ENCODE results near the gene PTRH1.

Gene PTRH1

DNA sequence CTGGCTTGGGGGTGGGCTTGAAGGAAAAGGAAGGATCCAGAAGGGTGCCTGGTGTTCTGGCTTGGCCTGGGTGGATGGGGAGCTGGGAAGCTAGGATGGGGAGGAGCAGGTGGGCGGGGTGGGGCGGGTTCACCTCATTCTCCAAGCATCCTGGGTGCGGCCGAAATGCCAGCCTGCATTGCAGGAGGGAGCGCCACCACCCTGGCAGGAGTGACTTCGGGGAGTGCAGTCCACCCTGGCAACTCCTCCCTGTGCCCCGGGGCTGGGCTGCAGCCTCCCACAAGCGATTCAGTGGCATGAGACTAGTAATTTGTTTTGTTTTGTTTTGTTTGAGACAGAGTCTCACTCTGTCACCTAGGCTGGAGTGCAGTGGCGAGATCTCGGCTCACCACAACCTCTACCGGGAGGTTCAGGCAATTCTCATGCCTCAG lies 5.9 kb upstream of the PTRH1 start:
- no peak for DNase-seq (ENCODE audit: low read depth in 2 of 3, low spot score in 2 of 3)

DNA sequence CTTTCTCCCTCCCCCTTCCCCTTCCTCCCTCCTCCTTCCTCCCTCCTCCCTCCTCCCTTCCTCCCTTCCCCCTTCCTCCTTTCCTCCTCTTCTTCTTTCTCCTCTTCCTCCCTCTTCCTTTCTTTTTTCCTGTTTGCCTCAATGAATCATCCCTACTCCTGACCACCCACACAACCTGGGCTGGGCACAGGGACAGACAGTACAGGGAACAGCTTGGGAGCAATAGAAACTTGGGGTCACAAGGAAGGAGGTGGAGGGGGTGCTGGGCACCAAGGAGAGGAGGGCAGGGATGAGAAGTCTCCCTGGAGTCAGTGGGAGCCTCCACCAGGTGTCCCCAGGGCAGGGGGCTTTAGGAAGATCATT lies 5.4 kb upstream of the PTRH1 start:
- DNase-seq (ENCODE audit: low read depth in 2 of 3, low spot score in 2 of 3) = no peak

DNA sequence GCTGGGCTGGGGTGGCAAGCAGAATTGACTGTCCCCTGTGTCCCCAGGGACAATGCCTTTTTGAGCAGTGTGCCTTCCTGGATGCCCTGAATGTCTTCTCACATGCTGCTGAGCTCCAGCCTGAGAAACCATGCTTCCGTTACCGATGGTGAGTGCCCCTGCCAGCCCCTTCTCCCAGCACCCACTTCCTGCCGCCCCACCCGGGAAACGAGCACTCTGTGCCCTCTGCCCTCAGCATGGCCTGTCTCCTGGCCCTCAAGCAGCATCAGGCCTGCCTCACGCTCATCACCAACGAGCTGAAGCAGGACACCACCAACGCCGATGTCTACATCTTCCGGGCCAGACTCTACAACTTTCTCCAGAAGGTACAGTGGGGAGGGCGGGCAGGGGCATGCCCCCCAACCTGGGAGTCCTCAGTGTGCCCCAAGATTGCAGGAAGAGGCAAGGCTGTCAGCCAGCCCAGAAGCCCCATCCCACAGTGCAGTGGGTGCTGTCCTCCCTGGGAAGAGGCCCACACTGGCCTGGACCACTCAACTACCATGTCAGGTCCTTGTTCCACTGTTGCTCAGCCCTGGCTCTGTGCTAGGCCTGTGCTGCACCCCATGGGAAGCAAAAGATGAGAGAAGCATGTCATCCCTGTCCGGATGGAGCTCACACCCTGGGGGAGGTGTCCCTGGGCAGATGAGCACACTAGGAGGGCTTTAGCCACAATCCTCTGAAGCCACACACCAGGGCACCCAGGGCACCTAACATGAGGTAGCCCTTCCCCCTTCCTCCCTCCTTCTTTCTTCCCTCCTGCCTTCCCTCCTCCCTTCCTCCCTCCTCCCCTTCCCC lies 4.8 kb upstream of the PTRH1 start:
- no peak for DNase-seq (ENCODE audit: low read depth in 2 of 3, low spot score in 2 of 3)

GRCh38 chr9:127717766-127718165 lies 2.3 kb upstream of the PTRH1 start:
- no peak for DNase-seq (ENCODE audit: low read depth in 2 of 3, low spot score in 2 of 3)

GRCh38 chr9:127716412-127716811 lies 949 bp upstream of the PTRH1 start:
- no peak for DNase-seq (ENCODE audit: low read depth in 2 of 3, low spot score in 2 of 3)

DNA sequence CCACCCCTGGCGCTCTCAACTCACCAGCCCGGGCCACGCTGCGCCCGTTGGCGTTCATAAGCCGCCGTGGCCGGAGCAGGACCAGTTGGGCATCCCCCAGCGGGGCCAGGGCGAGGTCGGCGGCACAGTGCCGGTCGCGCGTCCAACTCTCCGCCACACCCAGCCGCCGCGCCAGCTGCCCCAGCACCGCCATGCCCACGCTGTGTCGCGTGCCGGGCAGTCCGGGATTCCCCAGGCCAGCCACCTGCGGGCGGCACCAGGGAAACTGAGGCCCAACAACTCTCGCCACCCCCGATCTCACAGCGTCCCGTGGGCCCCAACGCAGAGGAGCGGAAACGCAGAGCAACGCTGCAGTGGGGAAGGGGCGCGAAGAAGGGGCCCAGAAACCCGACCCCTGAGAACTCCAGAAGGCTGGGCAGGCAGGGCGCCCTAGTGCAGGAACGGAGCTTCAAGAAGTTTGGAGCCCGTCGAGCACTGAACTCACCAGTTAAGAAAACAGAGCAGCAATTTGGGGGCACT lies 453 bp downstream of the PTRH1 start:
- no peak for DNase-seq (ENCODE audit: low read depth in 2 of 3, low spot score in 2 of 3)

GRCh38 chr9:127714020-127714750 lies 1.3 kb downstream of the PTRH1 start:
- no peak for DNase-seq (ENCODE audit: low read depth in 2 of 3, low spot score in 2 of 3)

DNA sequence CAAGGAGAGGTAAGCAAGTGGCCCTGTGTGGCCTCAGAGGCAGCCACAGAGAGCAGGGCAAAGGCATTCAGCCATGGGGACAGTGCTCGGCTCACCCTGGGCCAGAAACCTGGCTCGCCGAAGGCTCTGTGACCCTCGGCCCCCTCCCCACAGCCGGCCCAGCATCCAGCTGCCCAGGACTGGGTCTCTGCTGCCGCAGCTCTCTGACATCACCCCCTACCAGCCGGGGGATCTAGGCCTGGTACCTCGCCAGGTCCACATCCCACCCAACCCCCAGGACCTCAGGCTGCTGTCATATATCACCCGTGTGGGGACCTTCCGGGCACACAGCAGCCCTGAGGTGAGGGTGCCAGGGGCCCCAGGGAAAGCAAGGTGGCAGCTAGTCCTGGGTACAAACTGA lies 2.6 kb downstream of the PTRH1 start:
- DNase-seq (ENCODE audit: low read depth in 2 of 3, low spot score in 2 of 3) = no peak

DNA sequence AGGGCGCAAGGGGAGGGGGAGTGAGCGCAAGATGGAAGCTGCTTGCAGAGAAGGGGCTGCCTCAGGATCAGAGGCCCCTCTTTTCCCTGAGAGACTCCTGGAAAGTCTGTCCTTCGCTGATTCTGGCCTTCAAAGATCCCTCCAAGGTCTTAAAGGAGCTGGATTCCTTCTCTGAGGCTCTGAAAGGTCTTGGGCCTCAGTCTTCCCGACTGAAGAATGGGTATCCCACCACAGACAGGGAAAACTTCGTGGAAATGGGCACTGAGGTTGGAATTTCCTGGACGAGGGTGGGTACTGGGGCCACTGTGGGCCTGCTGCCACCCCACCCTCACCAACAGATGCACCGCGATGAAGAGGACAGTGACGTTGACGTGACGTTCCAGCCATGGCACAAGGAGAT lies 3.1 kb downstream of the PTRH1 start:
- no peak for DNase-seq (ENCODE audit: low read depth in 2 of 3, low spot score in 2 of 3)

DNA sequence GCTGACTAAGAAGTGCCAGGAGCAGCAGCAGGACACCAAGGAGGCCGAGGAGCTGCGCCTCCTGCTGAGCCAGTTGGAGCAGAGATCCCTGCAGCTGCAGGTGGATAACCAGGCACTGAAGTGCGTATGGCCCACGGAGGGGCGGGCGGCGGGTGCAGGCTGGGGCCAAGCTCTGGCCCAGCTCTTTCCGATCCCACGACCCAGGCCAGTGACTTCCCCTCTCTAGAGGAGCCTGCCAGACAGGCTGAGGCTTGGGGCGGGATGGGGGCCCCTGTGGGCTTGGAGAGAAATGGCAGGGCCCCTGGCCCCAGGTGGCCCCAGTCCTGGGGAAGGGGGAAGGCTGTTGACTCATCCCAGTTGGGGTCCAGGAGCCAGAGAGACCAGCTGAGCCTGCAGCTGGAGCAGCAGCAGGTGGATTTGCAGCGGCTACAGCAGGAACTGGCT lies 3.6 kb downstream of the PTRH1 start:
- no peak for DNase-seq (ENCODE audit: low read depth in 2 of 3, low spot score in 2 of 3)

DNA sequence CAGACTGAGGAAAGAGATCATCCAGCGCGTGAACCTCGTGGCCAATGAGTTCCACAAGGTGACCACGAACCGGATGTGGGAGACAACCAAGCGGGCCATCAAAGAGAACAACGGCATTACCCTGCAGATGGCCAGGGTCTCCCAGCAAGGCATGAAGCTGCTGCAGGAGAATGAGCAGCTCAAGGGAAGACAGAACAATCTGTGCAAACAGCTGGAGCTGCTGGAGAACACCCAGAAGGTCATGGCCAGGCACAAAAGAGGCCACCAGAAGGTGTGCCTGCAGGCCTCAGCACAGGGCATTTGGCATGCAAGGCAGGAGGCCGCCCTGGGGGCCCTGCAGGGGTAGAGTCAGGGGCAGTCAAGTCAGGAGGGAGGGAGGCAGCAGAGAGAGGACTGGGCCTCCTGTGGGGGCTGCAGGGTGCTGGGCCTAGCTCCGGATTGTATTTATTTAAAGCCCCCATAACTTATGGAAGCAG lies 4.2 kb downstream of the PTRH1 start:
- no peak for DNase-seq (ENCODE audit: low read depth in 2 of 3, low spot score in 2 of 3)

DNA sequence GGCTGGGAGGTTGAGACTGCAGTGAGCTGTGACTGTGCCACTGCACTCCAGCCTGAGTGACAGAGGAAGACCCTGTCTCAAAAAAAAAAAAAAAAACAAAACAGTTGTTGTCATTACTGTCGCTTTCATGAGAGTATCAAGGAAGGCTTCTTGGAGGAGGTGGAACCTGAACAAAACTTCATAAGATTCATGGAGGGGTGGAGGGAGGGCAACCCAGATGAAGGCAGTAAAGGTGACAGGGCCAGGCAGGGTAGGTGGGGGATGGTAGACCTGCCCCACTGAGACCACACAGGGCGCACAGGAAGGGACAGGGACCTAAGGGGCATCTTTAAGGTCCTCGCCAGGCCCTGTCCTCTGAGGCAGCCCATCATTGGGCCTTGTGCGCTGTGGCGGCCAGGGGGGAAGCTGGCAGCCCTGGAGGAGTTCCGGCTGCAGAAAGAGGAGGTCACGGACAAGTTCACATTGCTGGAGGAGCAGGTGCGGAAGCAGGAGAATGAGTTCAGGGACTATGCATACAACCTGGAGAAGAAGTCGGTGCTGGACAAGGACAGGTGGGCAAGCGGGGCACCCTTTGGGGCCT lies 5.2 kb downstream of the PTRH1 start:
- DNase-seq (ENCODE audit: low read depth in 2 of 3, low spot score in 2 of 3) = no peak

GRCh38 chr9:127708952-127709587 lies 6.4 kb downstream of the PTRH1 start:
- DNase-seq (ENCODE audit: low read depth in 2 of 3, low spot score in 2 of 3) = no peak

GRCh38 chr9:127707766-127708165 lies 7.7 kb downstream of the PTRH1 start:
- no peak for DNase-seq (ENCODE audit: low read depth in 2 of 3, low spot score in 2 of 3)

DNA sequence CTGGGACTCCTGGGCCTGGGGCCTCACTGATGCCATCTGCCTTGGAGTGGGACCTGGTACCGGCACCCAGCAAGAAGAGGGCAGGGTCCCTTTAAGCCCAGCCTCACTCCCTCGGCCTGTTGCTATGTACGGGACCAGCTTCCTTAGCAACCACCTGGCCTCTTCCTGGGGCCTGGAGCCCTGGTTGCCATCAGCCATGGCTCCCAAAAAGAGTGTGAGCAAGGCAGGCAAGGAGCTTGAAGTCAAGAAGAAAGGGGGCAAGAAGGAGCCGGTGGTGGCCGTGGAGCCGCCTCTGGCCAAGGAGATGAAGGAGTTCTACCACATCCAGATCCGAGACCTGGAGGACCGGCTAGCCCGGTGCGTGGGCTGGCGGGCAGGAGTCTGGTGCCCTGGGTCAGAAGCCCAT lies 8.6 kb downstream of the PTRH1 start, which contains the start of gene CFAP157:
Gene CFAP157, plus strand, starts transcription at position 153 of the 406 bp plus-strand sequence. Its CDS starts 44 bp downstream, at position 197.
- DNase-seq (ENCODE audit: low read depth in 2 of 3, low spot score in 2 of 3) = no peak

GRCh38 chr9:127705577-127706379 lies 9.7 kb downstream of the PTRH1 start:
- no peak for DNase-seq (ENCODE audit: low read depth in 2 of 3, low spot score in 2 of 3)

GRCh38 chr9:127703289-127703946 lies 12.0 kb downstream of the PTRH1 start:
- no peak for DNase-seq (ENCODE audit: low read depth in 2 of 3, low spot score in 2 of 3)

DNA sequence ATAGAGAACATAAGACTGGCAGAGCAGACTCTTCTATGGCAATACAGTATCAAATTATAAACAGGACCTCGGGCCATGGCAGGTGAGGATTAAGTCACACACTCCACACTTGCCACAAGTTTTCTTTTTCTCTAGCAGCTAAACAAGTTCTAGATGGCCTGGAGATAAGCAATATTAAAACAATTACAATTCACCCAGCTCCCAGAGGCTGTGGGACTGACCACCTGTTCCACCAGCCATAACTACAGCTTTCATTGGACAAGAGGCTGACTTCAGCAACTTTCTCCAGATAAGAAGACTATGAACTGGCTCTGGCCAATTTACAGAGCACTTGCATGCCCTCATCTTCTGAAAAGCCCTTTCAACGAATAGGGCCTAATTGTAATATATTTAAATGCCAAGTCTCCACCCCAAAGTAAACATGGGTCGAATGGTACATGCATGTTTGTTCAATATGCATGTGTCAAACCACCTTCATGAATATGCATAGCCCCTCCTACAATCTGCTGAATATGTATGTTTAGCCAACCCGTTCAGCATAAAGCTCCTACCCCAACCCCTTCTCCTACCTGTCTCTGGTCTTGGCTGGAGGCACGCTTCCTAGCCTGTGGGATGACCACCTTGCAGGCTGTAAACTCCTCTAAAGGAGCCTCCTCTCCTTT lies 14.7 kb downstream of the PTRH1 start:
- DNase-seq (ENCODE audit: low read depth in 2 of 3, low spot score in 2 of 3) = no peak

- DNase-seq (ENCODE audit: low read depth in 2 of 3, low spot score in 2 of 3) = no peak
Observed at GRCh38 chr9:127700140-127700539, 15.3 kb downstream of the PTRH1 start.
